WI38 (cell line): ENCODE data around the gene MRFAP1L1.

Source experiments
- H3K4me3 ChIP-seq: 2 replicates; pipeline ENCODE4 v1.5.1; 2011; ENCODE audit warnings: low read depth, mild to moderate bottlenecking, control low read depth, low read length
- TF ChIP-seq, protein P1 (sequence below): IDR thresholded peaks from 2 replicates; pipeline ENCODE4 v1.5.1; 2012; ENCODE audit warnings: low read depth, mild to moderate bottlenecking, control low read depth, low read length

Gene MRFAP1L1

DNA sequence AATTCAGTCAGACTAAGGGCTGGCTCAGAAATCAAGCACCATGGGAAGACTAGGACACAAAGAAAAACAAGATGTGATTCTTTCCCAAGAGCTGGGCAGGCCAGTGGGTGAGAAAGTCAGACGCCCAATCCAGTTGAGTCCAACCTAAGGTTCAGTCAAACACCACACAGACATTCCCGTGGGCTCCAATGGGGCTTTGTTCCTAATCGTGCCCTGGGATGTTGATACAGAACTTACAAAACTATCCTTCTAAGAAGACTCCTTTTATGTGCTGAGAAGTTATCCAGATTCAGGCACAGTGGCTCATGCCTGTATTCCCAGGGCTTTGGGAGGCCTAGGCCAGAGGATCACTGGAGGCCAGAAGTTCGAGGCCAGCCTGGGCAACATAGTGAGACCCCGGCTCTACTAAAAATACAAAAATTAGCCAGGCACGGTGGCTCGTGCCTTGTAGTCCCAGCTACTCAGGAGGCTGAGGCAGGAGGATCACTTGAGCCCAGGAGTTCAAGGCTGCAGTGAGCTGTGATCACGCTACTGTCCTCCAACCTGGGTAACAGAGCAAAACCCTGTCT, 10.0 kb upstream of the MRFAP1L1 start:
- TF ChIP-seq, protein P1, sequence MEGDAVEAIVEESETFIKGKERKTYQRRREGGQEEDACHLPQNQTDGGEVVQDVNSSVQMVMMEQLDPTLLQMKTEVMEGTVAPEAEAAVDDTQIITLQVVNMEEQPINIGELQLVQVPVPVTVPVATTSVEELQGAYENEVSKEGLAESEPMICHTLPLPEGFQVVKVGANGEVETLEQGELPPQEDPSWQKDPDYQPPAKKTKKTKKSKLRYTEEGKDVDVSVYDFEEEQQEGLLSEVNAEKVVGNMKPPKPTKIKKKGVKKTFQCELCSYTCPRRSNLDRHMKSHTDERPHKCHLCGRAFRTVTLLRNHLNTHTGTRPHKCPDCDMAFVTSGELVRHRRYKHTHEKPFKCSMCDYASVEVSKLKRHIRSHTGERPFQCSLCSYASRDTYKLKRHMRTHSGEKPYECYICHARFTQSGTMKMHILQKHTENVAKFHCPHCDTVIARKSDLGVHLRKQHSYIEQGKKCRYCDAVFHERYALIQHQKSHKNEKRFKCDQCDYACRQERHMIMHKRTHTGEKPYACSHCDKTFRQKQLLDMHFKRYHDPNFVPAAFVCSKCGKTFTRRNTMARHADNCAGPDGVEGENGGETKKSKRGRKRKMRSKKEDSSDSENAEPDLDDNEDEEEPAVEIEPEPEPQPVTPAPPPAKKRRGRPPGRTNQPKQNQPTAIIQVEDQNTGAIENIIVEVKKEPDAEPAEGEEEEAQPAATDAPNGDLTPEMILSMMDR, result no peak
- H3K4me3 ChIP-seq, result no peak overlapping the region

- TF ChIP-seq, protein P1, result no peak
- H3K4me3 ChIP-seq, result no peak overlapping the region
These were observed 9.4 kb upstream of the MRFAP1L1 start for GRCh38 chr4:6718932-6719610.

GRCh38 chr4:6716958-6717655, 7.4 kb upstream of the MRFAP1L1 start:
- H3K4me3 ChIP-seq, result peak overlapping the region; percentile 85
- TF ChIP-seq, protein P1, result no peak

- TF ChIP-seq, protein P1, result no peak
- peak within 1 kb of the TSS; percentile 85 for H3K4me3 ChIP-seq
These were observed 6.6 kb upstream of the MRFAP1L1 start, which contains the start of gene BLOC1S4 for GRCh38 chr4:6716018-6716911. Gene BLOC1S4 (plus strand): TSS chr4:6716174. CDS start chr4:6716210, 36 bp downstream.

DNA sequence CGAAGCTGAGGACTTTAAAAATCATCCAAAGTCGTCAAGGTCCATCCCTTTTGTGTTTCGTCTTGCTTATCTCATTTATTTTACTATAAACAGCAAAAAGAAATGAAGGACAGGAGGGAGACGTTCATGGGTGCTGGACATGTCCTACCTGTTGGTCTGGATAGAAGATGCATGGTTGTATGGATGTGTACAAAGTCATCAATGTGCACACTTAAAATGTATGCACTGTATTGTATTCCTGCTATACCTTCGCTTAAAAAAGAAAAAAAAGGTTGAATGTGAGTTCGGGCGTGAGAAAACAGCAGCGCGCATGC, 6.0 kb upstream of the MRFAP1L1 start:
- H3K4me3 ChIP-seq, result peak overlapping the region; percentile 85
- TF ChIP-seq, protein P1, result no peak

DNA sequence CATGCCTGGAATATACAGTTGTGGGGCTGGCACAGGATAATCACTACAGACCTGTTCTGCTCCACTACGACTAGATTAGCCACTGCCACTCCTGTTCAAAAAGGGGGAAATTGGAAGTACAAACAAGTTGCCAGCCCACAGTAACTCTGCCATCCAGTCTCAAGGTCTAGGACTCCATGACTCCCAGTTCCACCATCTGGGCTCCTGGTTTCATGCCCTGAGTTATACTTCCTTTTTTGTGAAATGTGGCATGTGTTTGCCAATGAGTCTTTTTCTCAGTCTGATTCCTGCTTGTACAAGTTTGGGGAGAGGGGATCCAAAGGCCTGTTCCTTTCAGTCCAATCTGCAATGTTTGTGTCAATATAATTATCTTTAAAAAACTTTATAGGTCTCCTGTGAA, 5.3 kb upstream of the MRFAP1L1 start:
- TF ChIP-seq, protein P1, result no peak

More for the DNA sequence above, 5.3 kb upstream of the MRFAP1L1 start:
- no peak overlapping the region for H3K4me3 ChIP-seq
